GM12878 (cell line): ENCODE results near the gene CEP170B. TPM values are rescaled to one million over a fixed set of nuclear protein-coding genes. Genes with fewer than 3 reads are reported as not detected.

Experiments
- ATAC-seq: fragments of 200-7000 bp; cut with Tn5 transposase; 3 replicates; pipeline ENCODE4 v1.9.1; 2020; ENCODE audit warnings: mild to moderate bottlenecking, moderate library complexity
- BruUV-seq: library from RNA; stranded (reverse); fragments of 400-500 nt; replicated peaks from 2 replicates; lab custom pipeline; 2021; lab: Mats Ljungman, UMichigan
- CTCF ChIA-PET: fragments of 300-600 bp; sonication (Branson Sonifier 250); formaldehyde crosslinking; extraction: SDS; loops from one replicate; lab custom pipeline; 2021; ENCODE audit warnings: inconsistent platforms; lab: Yijun Ruan, JAX
- POLR2A ChIA-PET: fragments of 350-600 bp; formaldehyde crosslinking; extraction: SDS; loops from one replicate; lab custom pipeline; 2021; ENCODE audit warnings: inconsistent platforms; lab: Charles Lee
- RAD21 ChIA-PET: fragments of 300-600 bp; sonication (Branson Sonifier 250); formaldehyde crosslinking; loops from one replicate; lab custom pipeline; 2023; ENCODE audit warnings: antibody characterized with exemption; ENCODE audit not compliant: unreplicated experiment; lab: Charles Lee
- SMC1A ChIA-PET: fragments of 300-600 bp; sonication (Branson Sonifier 250); formaldehyde crosslinking; loops from one replicate; lab custom pipeline; 2023; ENCODE audit not compliant: unreplicated experiment, uncharacterized antibody; lab: Charles Lee
- DNase-seq: peaks from one replicate; pipeline ENCODE4 v3.0.0-alpha.2; 2011; ENCODE audit warnings: low read depth, low spot score
- FAIRE-seq: peaks from 3 replicates; lab custom pipeline; 2011; peaks lifted over from hg19 to GRCh38; lab: Jason Lieb, UNC
- H2AFZ ChIP-seq: 2 replicates; pipeline ENCODE4 v1.6.0; 2011; ENCODE audit warnings: low read depth, low read length, control low read depth; ENCODE audit not compliant: control insufficient read depth
- H3K27ac ChIP-seq: 2 replicates; pipeline ENCODE4 v1.5.1; 2011; ENCODE audit warnings: control low read depth; ENCODE audit not compliant: control insufficient read depth, insufficient read depth
- H3K27me3 ChIP-seq, 2 experiments: replicated peaks in 1 of 2; 2 replicates each; pipeline versions ENCODE4 v1.6.0 to v1.6.1; 2011; ENCODE audit warnings: low read length in 1 of 2; ENCODE audit not compliant: control insufficient read depth in 2 of 2, insufficient read depth in 2 of 2
- H3K36me3 ChIP-seq, 2 experiments: 2 replicates each; pipeline ENCODE4 v1.5.1; 2011; ENCODE audit warnings: low read length in 1 of 2; ENCODE audit not compliant: control insufficient read depth in 2 of 2, insufficient read depth in 2 of 2
- H3K4me1 ChIP-seq: 2 replicates; pipeline ENCODE4 v1.6.1; 2011; ENCODE audit warnings: mild to moderate bottlenecking, low read length, moderate library complexity, mixed read lengths; ENCODE audit not compliant: control insufficient read depth, insufficient read depth
- H3K4me2 ChIP-seq: 2 replicates; pipeline ENCODE4 v1.6.0; 2011; ENCODE audit warnings: control low read depth; ENCODE audit not compliant: control insufficient read depth, insufficient read depth
- H3K4me3 ChIP-seq: fragments of 200-600 bp; sonication (generic); 2 replicates; pipeline ENCODE4 v1.5.1; 2016
- H3K79me2 ChIP-seq: 2 replicates; pipeline ENCODE4 v1.6.0; 2011; ENCODE audit warnings: low read length; ENCODE audit not compliant: control insufficient read depth, insufficient read depth
- H3K9ac ChIP-seq: 2 replicates; pipeline ENCODE4 v1.8.0; 2011; ENCODE audit warnings: low read length, control low read depth, mixed read lengths; ENCODE audit not compliant: control insufficient read depth, insufficient read depth
- H3K9me3 ChIP-seq: replicated peaks from 3 replicates; pipeline ENCODE4 v1.5.1; 2011; ENCODE audit warnings: mild to moderate bottlenecking, low read length; ENCODE audit not compliant: control insufficient read depth, insufficient read depth
- H4K20me1 ChIP-seq: 2 replicates; pipeline ENCODE4 v1.6.0; 2011; ENCODE audit not compliant: control insufficient read depth, insufficient read depth
- CBFB ChIP-seq: IDR thresholded peaks from 2 replicates; pipeline ENCODE4 v1.6.1; 2016; ENCODE audit warnings: antibody characterized with exemption, low read depth
- EED ChIP-seq: sonication (generic); IDR thresholded peaks from 2 replicates; pipeline ENCODE4 v1.6.1; 2016; ENCODE audit warnings: antibody characterized with exemption, low read depth
- HDAC2 ChIP-seq: fragments of 200-600 bp; sonication (generic); IDR thresholded peaks from 2 replicates; pipeline ENCODE4 v1.6.1; 2017
- JUND ChIP-seq: IDR thresholded peaks from 2 replicates; pipeline ENCODE4 v1.6.1; 2012; ENCODE audit warnings: low read depth, mild to moderate bottlenecking, low read length, improper control_type of control experiment, moderate library complexity
- KLF5 ChIP-seq: fragments of 450-650 bp; IDR thresholded peaks from 2 replicates; pipeline ENCODE4 v1.6.1; 2014; ENCODE audit warnings: mild to moderate bottlenecking; ENCODE audit not compliant: partially characterized antibody
- NR2C1 ChIP-seq: fragments of 450-650 bp; IDR thresholded peaks from 2 replicates; pipeline ENCODE4 v1.6.1; 2017; ENCODE audit warnings: antibody characterized with exemption, mild to moderate bottlenecking, moderate library complexity
- NRF1 ChIP-seq: conservative IDR thresholded peaks from 2 replicates; pipeline ENCODE4 v1.6.1; 2011; ENCODE audit warnings: mild to moderate bottlenecking, low read depth, low read length, improper control_type of control experiment
- PAX5 ChIP-seq: IDR thresholded peaks from 2 replicates; pipeline ENCODE4 v1.6.1; 2011; ENCODE audit warnings: low read depth, low read length, borderline replicate concordance
- PML ChIP-seq: IDR thresholded peaks from 2 replicates; pipeline ENCODE4 v1.6.1; 2012; ENCODE audit warnings: low read length, inconsistent platforms
- RB1 ChIP-seq: fragments of 450-650 bp; formaldehyde crosslinking; IDR thresholded peaks from 2 replicates; pipeline ENCODE4 v1.6.1; 2017; ENCODE audit warnings: mild to moderate bottlenecking, borderline replicate concordance
- RBBP5 ChIP-seq: fragments of 200-600 bp; sonication (generic); conservative IDR thresholded peaks from 2 replicates; pipeline ENCODE4 v1.6.1; 2016
- SP1 ChIP-seq: IDR thresholded peaks from one replicate; pipeline ENCODE4 v1.6.1; 2011; ENCODE audit warnings: low read depth, low read length
- TBL1XR1 ChIP-seq: IDR thresholded peaks from 2 replicates; pipeline ENCODE4 v1.6.1; 2012; ENCODE audit warnings: low read depth, low read length, improper control_type of control experiment
- WRNIP1 ChIP-seq: IDR thresholded peaks from 2 replicates; pipeline ENCODE4 v1.6.1; 2011; ENCODE audit warnings: low read depth, low read length, improper control_type of control experiment, borderline replicate concordance
- ZBTB33 ChIP-seq: fragments of 450-650 bp; IDR thresholded peaks from 2 replicates; pipeline ENCODE4 v1.6.1; 2017; ENCODE audit warnings: mild to moderate bottlenecking
- ZNF622 ChIP-seq: fragments of 450-650 bp; IDR thresholded peaks from 2 replicates; pipeline ENCODE4 v1.6.1; 2017; ENCODE audit warnings: mild to moderate bottlenecking, inconsistent platforms
- WGBS: methylation state at CpG from one replicate; pipeline ENCODE4 v1.1.6; 2016; ENCODE audit warnings: low lambda C conversion rate; ENCODE audit not compliant: insufficient replicate concordance, insufficient coverage; ENCODE audit errors: missing lambda C conversion rate; 5-methylcytosine and 5-hydroxymethylcytosine counted together
- in situ Hi-C: fragments of 300-500 bp; cut with MboI; formaldehyde crosslinking; loops from 9 replicates; pipeline ENCODE4 v1.14.3; 2018; ENCODE audit warnings: mixed read lengths
- intact Hi-C: fragments of 100-400 bp; cut with micrococcal nuclease; formaldehyde crosslinking; loops from one replicate; pipeline ENCODE4 v1.14.2; 2022; ENCODE audit not compliant: unreplicated experiment
- polyA plus RNA-seq, 11 experiments: library from polyadenylated mRNA; depleted of rRNA in 4 of 11; unstranded in 6 of 11; stranded (reverse) in 5 of 11; fragments of >200 nt; fragmentation: Nextera tagmentation in 4 of 11; fragmentation: Illumina TruSeq in 1 of 11; extraction: Ambion mirVana in 4 of 11; extraction: Trizol in 1 of 11; gene quantifications; 1 replicate in 1 of 11; 2 replicates in 10 of 11; pipeline versions ENCODE4 v1.2.1 to v1.2.3, GENCODE V29; 2011 to 2016; ENCODE audit warnings: inconsistent platforms in 2 of 11, missing spikeins in 2 of 11, low read depth in 1 of 11
- total RNA-seq, 4 experiments: library from RNA; depleted of rRNA in 3 of 4; stranded (reverse); fragments of >200 nt in 3 of 4; fragmentation: Illumina TruSeq in 1 of 4; extraction: Trizol in 1 of 4; gene quantifications; 2 replicates each; pipeline versions ENCODE4 v1.2.1 to v1.2.3, GENCODE V29; 2013 to 2021

Gene CEP170B
- total and polyA plus RNA-seq, 10 of the 15 experiments (the other 5 are each of a cell fraction or from before 2014, with no cell fraction given) = 0.01 to 0.44 (median 0.05) TPM; not detected in 4

- Histone ChIP-seq H3K4me1 (0 out of 2 replicates have a peak, but pooled peaks cover 4% of the 10 kb centered on the region), H3K9me3 (no peaks in the 10 kb centered on the region), H3K27me3 (peaks cover 3 to 6% of the 10 kb centered on the region in 2 experiments; a peak in 3 of 4 replicates), H3K27ac (no peak overlapping the region), H3K4me3 (no peak overlapping the region), H3K4me2 (no peak overlapping the region), H3K79me2 (no peaks in the 10 kb centered on the region), H2AFZ (no peak overlapping the region), H3K36me3 (no peaks in the 10 kb centered on the region), H3K9ac (no peak overlapping the region), H4K20me1 (no peaks in the 10 kb centered on the region; the same call in 1 of the 2 replicates)
- ChIA-PET CTCF (no interaction called here), SMC1A (no interaction called here), RAD21 (no interaction called here), POLR2A (interaction anchor here (0.5 kb wide), 1 partner anchor 36 kb away, joined by 4 read pairs; no protein-coding TSS in a partner anchor)
- DNase-seq = no peak
- no peak for ATAC-seq
- FAIRE-seq = no peak
- intact Hi-C loops (no loop called here), in situ Hi-C loops (no loop called here)
- WGBS = 26% methylated on average over 6 of the region's 6 CpGs
- BruUV-seq = no TSS peak
- no peak for TF ChIP-seq TBL1XR1
- TF ChIP-seq EED = no peak
- TF ChIP-seq WRNIP1 = no peak
- TF ChIP-seq RBBP5 = no peak
- no peak for TF ChIP-seq RB1
- no peak for TF ChIP-seq PML
- no peak for TF ChIP-seq NRF1
- no peak for TF ChIP-seq NR2C1
- TF ChIP-seq PAX5 = no peak
- no peak for TF ChIP-seq CBFB
- no peak for TF ChIP-seq JUND
- no peak for TF ChIP-seq SP1
- no peak for TF ChIP-seq HDAC2
- no peak for TF ChIP-seq KLF5
- no peak for TF ChIP-seq ZBTB33
- TF ChIP-seq ZNF622 = no peak
These were observed 2.4 kb downstream of the CEP170B start for GRCh38 chr14:104867371-104868059.
